GM13976 (cell line): ENCODE results near the gene ZNF534.
A peak's percentile ranks its signal among the peaks of the same experiment; 100 is the strongest.
"Not testable (repeated sequence)": the region's sequence is repeated elsewhere in the genome, so short reads cannot be mapped to it uniquely, and the experiment has no call there.

Experiments
- DNase-seq: peaks from one replicate; pipeline ENCODE4 v3.0.0; 2012; ENCODE audit warnings: low spot score
- in situ Hi-C: fragments of 300-500 bp; cut with MboI; formaldehyde crosslinking; loops from one replicate; pipeline ENCODE4 v1.12.0; 2022; ENCODE audit warnings: low sequenced_read_pairs, mixed read lengths, inconsistent platforms; ENCODE audit not compliant: unreplicated experiment
- TF ChIP-seq, protein P1 (sequence below): IDR thresholded peaks from 2 replicates; pipeline ENCODE4 v1.5.1; 2012; ENCODE audit warnings: borderline replicate concordance, mild to moderate bottlenecking; ENCODE audit not compliant: insufficient read depth; ENCODE audit errors: extremely low read depth, missing control alignments, control extremely low read depth

ZNF534 gene

DNA sequence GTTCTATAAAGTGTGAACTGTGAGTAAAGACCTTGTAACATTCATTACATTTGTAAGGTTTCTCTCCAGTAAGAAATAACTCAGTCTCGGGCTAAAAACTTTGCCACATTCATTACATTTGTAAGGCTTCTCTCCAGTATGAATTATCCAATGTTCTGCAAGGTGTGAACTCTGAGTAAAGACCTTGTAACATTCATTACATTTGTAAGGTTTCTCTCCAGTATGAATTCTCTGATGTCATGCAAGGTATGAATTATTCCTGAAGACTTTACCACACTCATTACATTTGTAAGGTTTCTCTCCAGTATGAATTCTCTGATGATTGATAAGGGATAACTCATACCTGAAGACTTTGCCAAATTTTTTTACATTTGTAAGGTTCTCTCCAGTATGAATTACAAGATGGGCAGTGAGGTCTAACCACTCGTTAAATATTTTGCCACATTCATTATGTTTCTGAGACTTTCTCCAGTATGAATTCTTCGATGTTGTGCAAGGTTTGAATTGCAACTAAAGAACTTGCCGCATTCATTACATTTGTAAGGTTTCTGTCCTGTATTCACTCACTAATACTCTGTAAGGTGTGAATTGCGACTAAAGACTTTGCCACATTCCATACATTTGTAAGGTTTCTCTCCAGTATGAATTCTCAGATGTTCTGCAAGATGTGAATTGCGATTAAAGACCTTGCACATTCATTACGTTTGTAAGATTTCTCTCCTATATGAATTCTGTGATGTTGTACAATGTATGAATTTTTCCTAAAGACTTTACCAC, 45.6 kb downstream of the ZNF534 start:
- TF ChIP-seq, protein P1, sequence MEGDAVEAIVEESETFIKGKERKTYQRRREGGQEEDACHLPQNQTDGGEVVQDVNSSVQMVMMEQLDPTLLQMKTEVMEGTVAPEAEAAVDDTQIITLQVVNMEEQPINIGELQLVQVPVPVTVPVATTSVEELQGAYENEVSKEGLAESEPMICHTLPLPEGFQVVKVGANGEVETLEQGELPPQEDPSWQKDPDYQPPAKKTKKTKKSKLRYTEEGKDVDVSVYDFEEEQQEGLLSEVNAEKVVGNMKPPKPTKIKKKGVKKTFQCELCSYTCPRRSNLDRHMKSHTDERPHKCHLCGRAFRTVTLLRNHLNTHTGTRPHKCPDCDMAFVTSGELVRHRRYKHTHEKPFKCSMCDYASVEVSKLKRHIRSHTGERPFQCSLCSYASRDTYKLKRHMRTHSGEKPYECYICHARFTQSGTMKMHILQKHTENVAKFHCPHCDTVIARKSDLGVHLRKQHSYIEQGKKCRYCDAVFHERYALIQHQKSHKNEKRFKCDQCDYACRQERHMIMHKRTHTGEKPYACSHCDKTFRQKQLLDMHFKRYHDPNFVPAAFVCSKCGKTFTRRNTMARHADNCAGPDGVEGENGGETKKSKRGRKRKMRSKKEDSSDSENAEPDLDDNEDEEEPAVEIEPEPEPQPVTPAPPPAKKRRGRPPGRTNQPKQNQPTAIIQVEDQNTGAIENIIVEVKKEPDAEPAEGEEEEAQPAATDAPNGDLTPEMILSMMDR: no peak
- no peak for DNase-seq
- in situ Hi-C loops: no loop called here

DNA sequence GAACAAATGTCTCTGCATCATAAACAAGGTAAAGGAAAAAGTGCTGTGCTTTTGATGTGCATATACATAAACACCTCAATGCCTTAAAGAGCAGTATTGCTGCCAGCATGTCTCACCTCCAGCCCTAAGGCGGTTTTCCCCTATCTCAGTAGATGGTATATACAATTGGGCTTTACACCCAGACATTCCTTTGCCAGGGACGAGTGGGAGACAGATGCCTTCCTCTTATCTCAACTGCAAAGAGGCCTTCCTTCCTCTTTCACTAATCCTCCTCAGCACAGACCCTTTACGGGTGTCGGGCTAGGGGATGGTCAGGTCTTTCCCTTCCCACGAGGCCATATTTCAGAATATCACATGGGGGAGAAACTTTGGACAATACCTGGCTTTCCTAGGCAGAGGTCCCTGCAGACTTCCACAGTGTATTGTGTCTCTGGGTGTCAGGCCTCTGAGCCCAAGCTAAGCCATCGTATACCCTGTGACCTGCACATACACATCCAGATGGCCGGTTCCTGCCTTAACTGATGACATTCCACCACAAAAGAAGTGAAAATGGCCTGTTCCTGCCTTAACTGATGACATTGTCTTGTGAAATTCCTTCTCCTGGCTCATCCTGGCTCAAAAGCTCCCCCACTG, 55.3 kb downstream of the ZNF534 start:
- DNase-seq, in situ Hi-C loops: not testable (repeated sequence)

DNA sequence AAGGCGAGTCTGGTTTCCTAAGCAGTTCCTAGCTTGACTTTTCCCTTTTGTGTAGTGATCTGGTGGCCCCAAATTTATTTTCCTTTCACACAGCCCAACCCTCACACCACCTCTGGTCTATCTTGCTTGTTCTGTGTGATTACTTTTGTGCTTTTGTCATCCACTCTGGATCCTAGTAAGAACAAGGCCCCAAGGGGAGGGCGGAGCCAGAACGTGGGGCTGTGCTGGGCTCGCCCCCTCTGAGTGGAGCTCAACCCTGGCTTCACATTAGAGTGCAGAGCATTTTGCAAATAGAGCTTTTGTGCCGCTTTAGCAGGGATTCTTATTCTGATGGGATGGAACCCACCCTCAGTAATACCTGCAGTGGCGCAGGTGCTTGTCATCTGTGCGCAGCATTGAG, 56.1 kb downstream of the ZNF534 start:
- in situ Hi-C loops, DNase-seq: not testable (repeated sequence)

DNA sequence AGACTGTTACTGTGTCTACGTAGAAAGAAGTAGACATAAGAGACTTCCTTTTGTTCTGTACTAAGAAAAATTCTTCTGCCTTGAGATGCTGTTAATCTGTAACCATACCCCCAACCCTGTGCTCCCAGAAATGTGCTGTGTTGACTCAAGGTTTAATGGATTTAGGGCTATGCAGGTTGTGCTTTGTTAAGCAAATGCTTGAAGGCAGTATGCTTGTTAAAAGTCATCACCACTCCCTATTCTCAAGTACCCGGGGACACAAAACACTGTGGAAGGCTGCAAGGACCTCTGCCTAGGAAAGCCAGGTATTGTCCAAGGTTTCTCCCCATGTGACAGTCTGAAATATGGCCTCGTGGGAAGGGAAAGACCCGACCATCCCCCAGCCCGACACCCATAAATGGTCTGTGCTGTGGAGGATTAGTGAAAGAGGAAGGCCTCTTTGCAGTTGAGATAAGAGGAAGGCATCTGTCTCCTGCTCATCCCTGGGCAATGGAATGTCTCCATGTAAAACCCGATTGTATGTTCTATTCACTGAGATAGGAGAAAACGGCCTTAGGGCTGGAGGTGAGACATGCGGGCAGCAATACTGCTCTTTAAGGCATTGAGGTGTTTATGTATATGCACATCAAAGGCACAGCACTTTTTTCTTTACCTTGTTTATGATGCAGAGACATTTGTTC, 56.8 kb downstream of the ZNF534 start:
- DNase-seq, in situ Hi-C loops: not testable (repeated sequence)

DNA sequence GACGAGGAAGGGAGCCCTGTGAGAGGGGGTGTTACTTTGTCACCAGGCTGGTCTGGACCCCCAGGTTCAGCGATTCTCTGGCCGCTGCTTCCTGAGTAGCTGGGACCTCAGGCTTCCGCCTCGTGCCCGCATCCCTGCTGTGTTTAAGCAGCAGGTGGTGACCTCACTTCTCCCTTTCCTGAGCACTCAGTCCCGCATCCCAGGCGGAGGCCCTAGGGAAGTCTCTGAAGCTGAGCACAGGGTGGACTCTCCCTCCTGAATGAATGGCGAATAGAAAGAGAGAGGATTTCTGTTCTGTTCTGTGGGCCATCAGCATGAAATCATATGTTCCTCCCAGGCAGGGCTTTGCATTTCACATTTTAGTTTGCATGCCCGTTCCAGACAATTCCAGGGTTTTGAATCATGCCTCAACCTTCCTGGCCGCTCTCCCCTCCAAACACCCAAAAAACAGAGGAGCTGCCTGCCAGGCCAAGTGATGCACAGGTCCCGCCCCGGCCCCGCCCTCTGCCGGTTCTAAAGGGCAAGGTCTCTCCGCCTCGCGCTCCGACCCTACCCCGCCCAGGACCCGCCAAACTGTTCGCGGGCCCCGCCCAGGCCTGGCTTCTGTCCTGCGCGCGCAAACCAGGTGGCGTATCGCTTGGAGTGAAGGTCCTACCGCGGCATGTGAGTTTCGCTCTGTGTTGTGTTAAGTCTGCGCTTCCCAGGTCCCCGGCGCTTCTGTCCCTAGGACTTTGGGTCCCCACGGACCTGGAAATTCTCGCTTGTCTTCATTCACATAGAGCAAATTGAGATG, 63.4 kb downstream of the ZNF534 start:
- no peak for DNase-seq
- in situ Hi-C loops: no loop called here
- TF ChIP-seq, protein P1: no peak

DNA sequence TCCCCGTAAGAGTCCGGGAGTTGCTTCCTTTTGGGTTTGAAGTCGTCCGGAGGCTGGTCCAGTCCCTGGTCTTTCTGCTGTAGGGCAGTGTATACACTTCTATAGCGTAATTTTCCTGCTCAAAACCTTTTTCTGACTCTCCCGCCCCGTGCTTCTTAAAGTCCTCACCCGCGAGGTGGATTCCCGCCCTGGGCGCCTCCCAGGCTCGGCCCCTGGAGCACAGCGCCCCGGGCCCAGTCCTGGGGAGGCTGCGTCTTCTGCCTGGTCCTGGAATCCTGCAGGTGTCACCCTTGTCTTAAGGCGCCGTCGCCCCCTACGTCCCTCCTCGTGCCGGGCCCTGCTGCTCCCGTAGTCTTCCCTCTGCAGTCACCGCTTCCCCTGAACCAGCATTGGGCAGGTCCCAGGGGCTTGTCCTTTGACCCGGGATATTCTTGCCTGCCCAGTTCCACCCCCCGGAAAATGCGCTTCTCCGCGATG, 64.1 kb downstream of the ZNF534 start:
- TF ChIP-seq, protein P1: no peak
- peak; percentile 13 for DNase-seq
- in situ Hi-C loops: no loop called here

DNA sequence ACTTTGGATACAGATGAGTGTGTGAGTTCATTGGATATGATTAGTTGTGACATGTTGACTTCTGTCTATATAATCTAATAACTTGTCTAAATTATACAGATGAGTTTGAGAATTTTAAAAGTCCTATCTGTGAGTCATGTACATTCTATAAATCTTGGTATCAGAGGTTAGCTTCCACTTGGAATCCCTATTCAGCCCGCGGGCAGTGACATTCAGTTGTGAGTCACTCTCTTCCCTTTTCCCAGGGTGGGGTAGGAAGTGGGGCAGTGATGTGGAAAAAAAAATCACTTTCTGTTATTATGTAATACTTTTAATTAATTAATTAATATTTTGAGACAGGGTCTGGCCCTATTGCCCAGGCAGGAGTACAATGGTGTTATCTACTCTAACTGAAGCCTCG, 65.6 kb downstream of the ZNF534 start:
- no peak for DNase-seq
- in situ Hi-C loops: no loop called here
- TF ChIP-seq, protein P1: no peak
